ENCODE results near the gene APOA4.

- no peak for TF ChIP-seq POLR2AphosphoS5 (IDR thresholded peaks at IDR 0.05; ENCODE audit: low read depth)
- TF ChIP-seq CTCF (conservative IDR thresholded peaks at IDR 0.05; ENCODE audit: low read depth in 2 of 2), result no peak
- no peak for TF ChIP-seq CREB1 (CRISPR knock-in tag; IDR thresholded peaks at IDR 0.05; ENCODE audit: low read depth)
- no peak for TF ChIP-seq ZNF331 (CRISPR knock-in tag; IDR thresholded peaks at IDR 0.05; ENCODE audit: low read depth)
These were observed 42.6 kb upstream of the APOA4 start for GRCh38 chr11:116865696-116866095.
